Choroid plexus epithelial cell (primary cell): ENCODE results near the gene ALDH5A1.

ENCODE experiments used
- DNase-seq: peaks from one replicate; pipeline ENCODE4 v3.0.0-alpha.2; 2010; ENCODE audit warnings: low read depth
- H3K4me3 ChIP-seq: 2 replicates; pipeline ENCODE4 v1.5.1; 2011; ENCODE audit warnings: low read depth, mild to moderate bottlenecking, control low read depth, low read length, moderate library complexity
- CTCF ChIP-seq: conservative IDR thresholded peaks from 2 replicates; pipeline ENCODE4 v1.5.1; 2011; ENCODE audit warnings: low read depth, mild to moderate bottlenecking, control low read depth, inconsistent platforms, low read length, moderate library complexity

Gene ALDH5A1

GRCh38 chr6:24546439-24546838 is 51.7 kb downstream of the ALDH5A1 start:
- DNase-seq, result no peak
- TF ChIP-seq CTCF, result no peak

GRCh38 chr6:24547243-24547642 is 52.5 kb downstream of the ALDH5A1 start:
- no peak for TF ChIP-seq CTCF
- DNase-seq, result peak; percentile 35
- no peak overlapping the region for H3K4me3 ChIP-seq

More at GRCh38 chr6:24546439-24546838, 51.7 kb downstream of the ALDH5A1 start:
- H3K4me3 ChIP-seq, result no peak overlapping the region

- H3K4me3 ChIP-seq, result no peak overlapping the region
- no peak for DNase-seq
- TF ChIP-seq CTCF, result no peak
Observed at GRCh38 chr6:24549158-24549557, 54.4 kb downstream of the ALDH5A1 start.

- DNase-seq, result no peak
- no peak overlapping the region for H3K4me3 ChIP-seq
- no peak for TF ChIP-seq CTCF
Observed at GRCh38 chr6:24549674-24550353, 55.0 kb downstream of the ALDH5A1 start.

GRCh38 chr6:24551139-24551538 is 56.4 kb downstream of the ALDH5A1 start:
- H3K4me3 ChIP-seq, result no peak overlapping the region
- no peak for DNase-seq
- TF ChIP-seq CTCF, result no peak

- no peak overlapping the region for H3K4me3 ChIP-seq
- DNase-seq, result peak; percentile 39
- no peak for TF ChIP-seq CTCF
Observed at GRCh38 chr6:24554474-24554873, 59.7 kb downstream of the ALDH5A1 start.

GRCh38 chr6:24558516-24558915 is 63.7 kb downstream of the ALDH5A1 start:
- no peak for TF ChIP-seq CTCF
- DNase-seq, result no peak
- H3K4me3 ChIP-seq, result no peak overlapping the region
